Gastroesophageal sphincter (tissue), 4 donors: ENCODE results near the gene CHST9. TPM values are rescaled to one million over a fixed set of nuclear protein-coding genes. Genes with fewer than 3 reads are reported as not detected.

Source experiments
- ATAC-seq: fragments of 150-250 bp; one replicate; pipeline ENCODE4 v1.9.1; 2016; ENCODE audit warnings: mild to moderate bottlenecking, moderate library complexity
- H3K27ac ChIP-seq, 4 donors: fragments of 200-600 bp; sonication (generic) in 3 of 4; 1 replicate in 3 of 4; 2 replicates in 1 of 4; pipeline ENCODE4 v1.5.1; 2016 to 2019
- H3K27me3 ChIP-seq: fragments of 200-600 bp; sonication (generic); one replicate; pipeline ENCODE4 v1.5.1; 2019
- H3K36me3 ChIP-seq, 2 donors: fragments of 200-600 bp; sonication (generic); one replicate each; pipeline ENCODE4 v1.5.1; 2019; ENCODE audit warnings: control low read depth in 1 of 2
- H3K4me1 ChIP-seq, 3 donors: fragments of 200-600 bp; sonication (generic); 1 replicate in 2 of 3; 2 replicates in 1 of 3; pipeline ENCODE4 v1.5.1; 2016 to 2019; ENCODE audit warnings: control low read depth in 2 of 3
- H3K4me3 ChIP-seq, 2 donors: fragments of 200-600 bp; sonication (generic); one replicate each; pipeline ENCODE4 v1.5.1; 2019; ENCODE audit warnings: mild to moderate bottlenecking in 1 of 2, moderate library complexity in 1 of 2
- H3K9me3 ChIP-seq, 3 donors: fragments of 200-600 bp; sonication (generic); one replicate each; pipeline ENCODE4 v1.5.1; 2017 to 2019; ENCODE audit warnings: control low read depth in 2 of 3
- EP300 ChIP-seq: sonication (generic); formaldehyde crosslinking; IDR thresholded peaks from one replicate; pipeline ENCODE4 v1.6.1; 2017; ENCODE audit warnings: antibody characterized with exemption, mild to moderate bottlenecking
- POLR2A ChIP-seq, 2 donors: fragments of 450-650 bp; IDR thresholded peaks; one replicate each; pipeline ENCODE4 v1.6.1; 2017; ENCODE audit warnings: antibody characterized with exemption in 2 of 2, mild to moderate bottlenecking in 2 of 2, moderate library complexity in 1 of 2
- POLR2AphosphoS5 ChIP-seq: sonication (generic); formaldehyde crosslinking; IDR thresholded peaks from one replicate; pipeline ENCODE4 v1.6.1; 2017; ENCODE audit warnings: antibody characterized with exemption
- WGBS, 2 donors: methylation state at CpG; one replicate each; pipeline ENCODE4 v1.1.5; 2018; ENCODE audit warnings: low coverage in 1 of 2; 5-methylcytosine and 5-hydroxymethylcytosine counted together
- total RNA-seq, 4 donors: library from RNA; depleted of rRNA; stranded (reverse); fragments of >200 nt; gene quantifications; one replicate each; pipeline ENCODE4 v1.1.0, GENCODE V29; 2016
- TF ChIP-seq, protein P1 (sequence below), 4 experiments: fragments of 200-600 bp in 2 of 4; fragments of 450-650 bp in 2 of 4; sonication (generic) in 1 of 4; IDR thresholded peaks; one replicate each; pipeline ENCODE4 v1.5.1; 2017 to 2019; ENCODE audit warnings: antibody characterized with exemption in 4 of 4, mild to moderate bottlenecking in 2 of 4, moderate library complexity in 2 of 4

CHST9 gene
- total RNA-seq, 4 donors from 2014 or later: 0.62 to 7.2 (median 0.95) TPM

DNA sequence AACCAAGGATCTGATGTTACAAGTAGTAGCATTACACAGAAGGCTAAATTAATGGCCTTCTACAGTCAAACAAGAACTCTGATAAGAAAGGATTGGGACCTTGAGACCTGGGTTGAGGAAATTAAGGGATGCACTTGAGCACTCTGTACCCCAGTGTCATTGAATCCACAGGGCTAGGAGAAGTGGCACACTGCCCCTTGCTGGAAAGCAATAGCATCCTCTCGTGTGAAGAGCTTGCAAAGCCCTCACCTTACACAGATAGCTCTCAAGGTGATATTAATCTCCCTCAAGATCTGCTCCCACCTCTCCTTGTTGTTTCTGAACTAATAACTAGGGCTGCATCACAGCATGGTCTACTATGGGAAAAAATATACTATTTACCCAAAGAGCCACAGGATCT, 26.5 kb upstream of the CHST9 start:
- Histone ChIP-seq H3K27ac (no peak overlapping the region), H3K36me3 (no peaks in the 10 kb centered on the region), H3K4me1 (no peaks in the 10 kb centered on the region), H3K27me3 (no peaks in the 10 kb centered on the region), H3K9me3 (no peaks in the 10 kb centered on the region), H3K4me3 (no peak overlapping the region)
- ATAC-seq: no peak
- 86% methylated on average over 1 of the region's 1 CpG; no CpG with 5 or more reads in 1 of the 2 donors for WGBS, 2 donors
- TF ChIP-seq EP300: no peak
- TF ChIP-seq POLR2A (IDR thresholded peaks at IDR 0.05): no peak
- no peak for TF ChIP-seq POLR2AphosphoS5
- TF ChIP-seq, protein P1, sequence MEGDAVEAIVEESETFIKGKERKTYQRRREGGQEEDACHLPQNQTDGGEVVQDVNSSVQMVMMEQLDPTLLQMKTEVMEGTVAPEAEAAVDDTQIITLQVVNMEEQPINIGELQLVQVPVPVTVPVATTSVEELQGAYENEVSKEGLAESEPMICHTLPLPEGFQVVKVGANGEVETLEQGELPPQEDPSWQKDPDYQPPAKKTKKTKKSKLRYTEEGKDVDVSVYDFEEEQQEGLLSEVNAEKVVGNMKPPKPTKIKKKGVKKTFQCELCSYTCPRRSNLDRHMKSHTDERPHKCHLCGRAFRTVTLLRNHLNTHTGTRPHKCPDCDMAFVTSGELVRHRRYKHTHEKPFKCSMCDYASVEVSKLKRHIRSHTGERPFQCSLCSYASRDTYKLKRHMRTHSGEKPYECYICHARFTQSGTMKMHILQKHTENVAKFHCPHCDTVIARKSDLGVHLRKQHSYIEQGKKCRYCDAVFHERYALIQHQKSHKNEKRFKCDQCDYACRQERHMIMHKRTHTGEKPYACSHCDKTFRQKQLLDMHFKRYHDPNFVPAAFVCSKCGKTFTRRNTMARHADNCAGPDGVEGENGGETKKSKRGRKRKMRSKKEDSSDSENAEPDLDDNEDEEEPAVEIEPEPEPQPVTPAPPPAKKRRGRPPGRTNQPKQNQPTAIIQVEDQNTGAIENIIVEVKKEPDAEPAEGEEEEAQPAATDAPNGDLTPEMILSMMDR (IDR thresholded peaks at IDR 0.05): no peak

DNA sequence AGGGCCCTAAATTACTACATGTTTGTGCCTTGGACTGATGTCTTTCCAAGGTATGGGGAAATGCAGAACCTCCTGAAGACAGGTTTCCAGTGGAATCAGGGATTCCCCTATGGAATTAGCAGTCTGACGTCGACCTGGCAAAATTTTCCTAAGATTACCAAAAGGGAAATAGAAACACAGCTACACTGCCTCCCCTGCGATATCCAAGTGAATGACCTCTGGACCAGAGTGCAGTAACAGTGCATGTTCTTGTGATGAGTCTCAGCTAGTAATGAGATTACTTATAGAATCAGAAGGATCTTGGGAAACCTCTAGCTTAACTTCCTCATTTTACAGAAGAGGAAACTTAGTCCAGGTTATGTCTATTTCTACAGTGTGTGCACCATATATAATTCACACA, 21.3 kb upstream of the CHST9 start:
- no peaks in the 10 kb centered on the region for H3K4me1 ChIP-seq
- TF ChIP-seq EP300 (no peak), POLR2AphosphoS5 (no peak), POLR2A (IDR thresholded peaks at IDR 0.05) (no peak)
- TF ChIP-seq, protein P1 (IDR thresholded peaks at IDR 0.05): no peak
- 73 to 83% methylated on average over 2 to 3 of the region's 3 CpGs for WGBS, 2 donors
- no peak for ATAC-seq
- H3K9me3 ChIP-seq: no peaks in the 10 kb centered on the region
- no peak overlapping the region for H3K4me3 ChIP-seq
- no peaks in the 10 kb centered on the region for H3K36me3 ChIP-seq
- no peaks in the 10 kb centered on the region for H3K27me3 ChIP-seq
- no peak overlapping the region for H3K27ac ChIP-seq

DNA sequence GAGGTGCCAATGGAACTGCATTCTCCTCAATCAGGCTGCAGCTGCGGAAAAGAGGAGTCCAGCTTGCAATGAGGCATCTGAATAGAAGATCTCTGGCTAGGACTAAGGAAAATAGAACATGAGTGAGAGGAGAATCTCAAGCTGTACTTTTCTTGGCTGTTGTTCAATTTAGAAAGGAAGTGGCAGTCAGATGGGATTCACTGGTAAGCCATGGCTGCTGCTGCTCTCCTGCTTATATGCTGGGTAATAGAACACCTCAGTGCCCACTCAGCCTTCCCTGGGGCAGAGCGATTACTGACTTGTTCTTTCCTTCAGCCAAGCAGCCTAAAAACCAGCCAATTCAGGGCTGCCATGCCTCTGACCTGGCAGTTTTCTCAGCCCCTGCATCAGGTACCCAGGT, 17.6 kb upstream of the CHST9 start:
- no peaks in the 10 kb centered on the region for H3K27me3 ChIP-seq
- no peak overlapping the region for H3K4me3 ChIP-seq
- TF ChIP-seq POLR2AphosphoS5 (no peak), POLR2A (IDR thresholded peaks at IDR 0.05) (no peak), EP300 (no peak)
- TF ChIP-seq, protein P1 (IDR thresholded peaks at IDR 0.05): no peak
- no peak for ATAC-seq
- WGBS, 2 donors: 67 to 74% methylated on average over 1 to 2 of the region's 2 CpGs
- no peak overlapping the region for H3K27ac ChIP-seq
- H3K36me3 ChIP-seq: no peaks in the 10 kb centered on the region
- no peaks in the 10 kb centered on the region for H3K4me1 ChIP-seq
- no peaks in the 10 kb centered on the region for H3K9me3 ChIP-seq

DNA sequence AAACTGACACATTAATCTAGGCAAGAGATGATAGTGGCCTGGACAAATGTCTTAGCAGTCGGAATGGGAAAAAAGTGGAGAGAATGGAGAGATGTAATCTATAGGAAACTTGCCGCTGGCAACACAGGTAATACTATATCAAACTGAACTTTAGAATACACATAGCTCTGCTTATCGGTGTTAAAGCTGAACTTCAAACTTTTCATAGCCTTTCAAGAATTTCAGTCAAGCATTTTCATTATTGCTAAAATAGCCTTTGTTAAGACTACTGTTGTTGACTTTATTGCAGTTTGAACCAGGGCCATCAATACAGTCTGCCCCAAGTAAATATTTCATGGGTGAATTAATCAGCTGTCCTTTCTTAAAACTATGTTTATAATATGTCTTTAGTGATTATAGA, 12.9 kb upstream of the CHST9 start:
- WGBS, 2 donors: 17 to 29% methylated on average over 3 of the region's 3 CpGs
- TF ChIP-seq EP300 (no peak), POLR2A (IDR thresholded peaks at IDR 0.05) (no peak), POLR2AphosphoS5 (no peak)
- TF ChIP-seq, protein P1 (IDR thresholded peaks at IDR 0.05): no peak

DNA sequence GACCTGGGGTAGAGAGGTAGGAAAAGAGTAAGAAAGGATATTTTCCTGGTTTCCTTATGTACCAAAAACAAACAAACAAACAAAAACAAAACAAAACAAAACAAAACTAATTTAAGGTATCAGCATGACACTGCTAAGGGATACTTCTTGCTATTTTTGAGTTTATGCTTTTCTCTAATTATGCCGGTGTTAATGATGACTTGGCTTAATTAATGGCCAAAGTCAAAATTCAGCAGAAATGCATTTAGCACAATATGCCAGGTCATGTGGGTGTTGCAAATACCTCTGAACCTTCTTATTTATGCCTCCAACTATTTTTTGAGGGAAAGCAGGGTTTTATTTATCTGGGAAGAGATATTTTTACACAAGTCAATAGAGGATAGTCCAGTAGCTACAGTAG, 3.2 kb upstream of the CHST9 start:
- no peak overlapping the region for H3K4me3 ChIP-seq
- TF ChIP-seq POLR2A (IDR thresholded peaks at IDR 0.05) (no peak), EP300 (no peak), POLR2AphosphoS5 (no peak)
- TF ChIP-seq, protein P1 (IDR thresholded peaks at IDR 0.05): no peak
- peaks cover 26% of the 10 kb centered on the region for H3K27me3 ChIP-seq
- H3K27ac ChIP-seq: no peak overlapping the region
- no peaks in the 10 kb centered on the region for H3K9me3 ChIP-seq
- 100% methylated on average over 1 of the region's 1 CpG for WGBS, 2 donors
- H3K36me3 ChIP-seq: no peaks in the 10 kb centered on the region
- ATAC-seq: no peak
- peaks cover 0 to 10% (median 7%) of the 10 kb centered on the region in 3 donors for H3K4me1 ChIP-seq

More for the DNA sequence above, 12.9 kb upstream of the CHST9 start:
- H3K4me1 ChIP-seq: no peaks in the 10 kb centered on the region
- no peaks in the 10 kb centered on the region for H3K36me3 ChIP-seq
- ATAC-seq: no peak
- no peak overlapping the region for H3K27ac ChIP-seq
- H3K27me3 ChIP-seq: no peaks in the 10 kb centered on the region
- no peaks in the 10 kb centered on the region for H3K9me3 ChIP-seq
- H3K4me3 ChIP-seq: no peak overlapping the region
